Heart right ventricle (tissue), 16 donors: ENCODE measurements around the gene RPRD1B. TPM values are rescaled to one million over a fixed set of nuclear protein-coding genes. Genes with fewer than 3 reads are reported as not detected.
A peak's percentile ranks its signal among the peaks of the same experiment; 100 is the strongest.

Source experiments
- ATAC-seq, 8 donors: fragments of 200-7000 bp; cut with Tn5 transposase; one replicate each; pipeline ENCODE4 v1.9.1; 2020; ENCODE audit warnings: mild to moderate bottlenecking in 8 of 8, moderate library complexity in 8 of 8, moderate number of reproducible peaks in 1 of 8
- DNase-seq, 2 donors: peaks; one replicate each; pipeline ENCODE4 v3.0.0-alpha.2; 2020
- H3K27ac ChIP-seq, 10 donors: fragments of 200-600 bp; sonication (generic) in 2 of 10; one replicate each; pipeline versions ENCODE4 v1.5.0 to v1.8.0; 2020 to 2022; ENCODE audit warnings: mild to moderate bottlenecking in 3 of 10
- H3K27me3 ChIP-seq, 7 donors: fragments of 200-600 bp; one replicate each; pipeline ENCODE4 v1.8.0; 2021 to 2022; ENCODE audit warnings: mild to moderate bottlenecking in 2 of 7
- H3K36me3 ChIP-seq, 9 donors: fragments of 200-600 bp; sonication (generic) in 1 of 9; one replicate each; pipeline versions ENCODE4 v1.5.0 to v1.8.0; 2020 to 2022; ENCODE audit warnings: mild to moderate bottlenecking in 2 of 9
- H3K4me1 ChIP-seq, 9 donors: fragments of 200-600 bp; sonication (generic) in 1 of 9; one replicate each; pipeline versions ENCODE4 v1.5.0 to v1.8.0; 2020 to 2022; ENCODE audit warnings: mild to moderate bottlenecking in 4 of 9
- H3K4me3 ChIP-seq, 10 donors: fragments of 200-600 bp; sonication (generic) in 2 of 10; one replicate each; pipeline versions ENCODE4 v1.5.0 to v1.8.0; 2020 to 2022; ENCODE audit warnings: mild to moderate bottlenecking in 7 of 10, moderate library complexity in 2 of 10
- H3K9me3 ChIP-seq, 11 donors: fragments of 200-600 bp in 10 of 11; sonication (generic) in 2 of 11; one replicate each; pipeline versions ENCODE4 v1.5.0 to v1.8.0; 2013 to 2022; ENCODE audit warnings: mild to moderate bottlenecking in 2 of 11, control low read depth in 1 of 11, moderate library complexity in 1 of 11
- CTCF ChIP-seq, 9 donors: fragments of 200-600 bp; sonication (generic) in 2 of 9; IDR thresholded peaks; one replicate each; pipeline versions ENCODE4 v1.5.0 to v1.8.0; 2021 to 2022; ENCODE audit warnings: antibody characterized with exemption in 9 of 9, mild to moderate bottlenecking in 5 of 9, moderate library complexity in 1 of 9
- WGBS, 2 donors: extraction: QIAGEN DNeasy Blood & Tissue Kit; methylation state at CpG; one replicate each; pipeline ENCODE4 v1.1.7; 2013; ENCODE audit warnings: inconsistent platforms in 1 of 2; 5-methylcytosine and 5-hydroxymethylcytosine counted together
- intact Hi-C, 10 donors: fragments of 100-400 bp; cut with DNase I; formaldehyde crosslinking; loops; one replicate each; pipeline versions ENCODE4 v1.11.1 to v1.14.2; 2022
- polyA plus RNA-seq, 2 donors: library from polyadenylated mRNA; stranded (reverse); fragments of 200-250 nt; gene quantifications; one replicate each; pipeline ENCODE4 v1.2.3, GENCODE V29; 2013
- total RNA-seq, 10 donors: library from RNA; stranded (reverse); fragmentation: NEBNext Ultra II Directional in 3 of 10; extraction: Animal tissue kit (Norgen Biotek cat#: 25700) in 3 of 10; gene quantifications; one replicate each; pipeline versions ENCODE4 v1.2.1 to v1.2.4, GENCODE V29; 2021 to 2023
- donor health status: Arrhythmogenic right ventricular cardiomyopathy.
- donor health status: ischemic (EF 13 %, LVEDD 7.1; RV severe dilation, severe dysfunction).
- donor health status: healthy with polysubstance abuse.
- donor health status: DM: no; HTN: yes; CAD: no.
- donor health status: DM: no; HTN: no; CAD: no.
- donor health status: ischemic (EF 25% LVEDD 6.9; RV normal size, moderate dysfunction).
- donor health status: ischemic (EF 25% LVEDD 5.7; RV mildly dilated, moderate dysfunction).
- donor health status: healthy.
- donor health status: DM: yes; HTN: yes; CAD: no.
- donor health status: Ischemic cardiomyopathy.
- donor health status: ischemic (EF 35%, LVEDD 5.7; RV mildly dilated, moderate dysfunction).
- donor health status: nonischemic (EF 11% LVEDD 7.7; RV severe dilation, severe dysfunction).
- donor health status: DM: yes; HTN: yes; CAD: no.
- donor health status: PGD.
- donor health status: ischemic (EF 29% LVEDD 5.4; RV normal size, mild dysfunction).
- donor health status: nonischemic (EF 23%, LVEDD 6.1; RV moderate dilation, normal function).

Gene RPRD1B
- total and polyA plus RNA-seq, 12 donors: 10.4 to 78.1 (median 47.3) TPM

DNA sequence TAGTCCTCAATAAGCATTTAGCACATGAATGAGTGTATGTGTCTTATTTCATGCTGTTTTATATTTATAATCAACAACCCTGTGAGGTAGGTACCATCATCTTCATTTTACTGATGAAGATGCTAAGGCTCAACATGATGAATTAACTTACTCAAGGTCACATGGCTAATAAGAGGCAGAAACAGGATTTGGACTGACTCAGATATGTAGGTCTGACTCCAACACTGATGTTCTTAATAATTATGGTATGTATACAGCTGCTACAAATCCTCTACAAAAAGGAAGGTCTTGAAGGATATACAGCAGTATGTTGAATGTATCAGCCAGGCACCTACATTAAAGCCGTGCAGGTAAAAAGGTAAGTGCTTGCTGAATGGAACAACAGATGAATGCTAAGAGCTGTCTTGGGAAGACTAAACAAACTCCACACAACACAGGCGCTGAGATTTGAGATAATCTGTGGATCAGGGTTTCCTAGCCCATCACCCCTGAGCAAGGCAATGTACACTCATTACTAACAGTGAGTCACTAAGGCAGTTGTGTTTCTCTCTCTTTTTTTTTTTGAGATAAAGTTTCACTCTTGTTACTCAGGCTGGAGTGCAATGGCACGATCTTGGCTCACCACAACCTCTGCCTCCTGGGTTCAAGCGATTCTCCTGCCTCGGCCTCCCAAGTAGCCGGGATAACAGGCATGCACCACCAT lies 32.2 kb upstream of the RPRD1B start:
- no peak for TF ChIP-seq CTCF (IDR thresholded peaks at IDR 0.05)
- H3K4me1 ChIP-seq: peaks cover 0 to 11% (median under 1%) of the 10 kb centered on the region in 9 donors
- no peak for ATAC-seq
- H3K36me3 ChIP-seq: peaks cover 0 to 100% (median 51%) of the 10 kb centered on the region in 9 donors
- H3K27me3 ChIP-seq: no peaks in the 10 kb centered on the region
- no peak overlapping the region for H3K27ac ChIP-seq
- no peak for DNase-seq
- 90 to 96% methylated on average over 6 of the region's 6 CpGs for WGBS, 2 donors
- no peaks in the 10 kb centered on the region for H3K9me3 ChIP-seq
- no peak overlapping the region for H3K4me3 ChIP-seq
- intact Hi-C loops: no loop called here

- Histone ChIP-seq H3K27ac (no peak overlapping the region), H3K4me1 (peaks cover 0 to 11% (median 0%) of the 10 kb centered on the region in 9 donors), H3K27me3 (no peaks in the 10 kb centered on the region), H3K36me3 (peaks cover 0 to 97% (median 46%) of the 10 kb centered on the region in 9 donors), H3K9me3 (no peaks in the 10 kb centered on the region), H3K4me3 (no peak overlapping the region)
- DNase-seq: no peak
- intact Hi-C loops: no loop called here
- no peak for TF ChIP-seq CTCF (IDR thresholded peaks at IDR 0.05)
- ATAC-seq: peak in 2 of 8 donors; percentile 13 to 17
- 94 to 98% methylated on average over 4 of the region's 4 CpGs for WGBS, 2 donors
These were observed 31.6 kb upstream of the RPRD1B start for GRCh38 chr20:38001981-38002380.

GRCh38 chr20:38002422-38002821 lies 31.1 kb upstream of the RPRD1B start:
- no peak for TF ChIP-seq CTCF (IDR thresholded peaks at IDR 0.05)
- H3K4me1 ChIP-seq: peaks cover 0 to 11% (median 0%) of the 10 kb centered on the region in 9 donors
- H3K36me3 ChIP-seq: peaks cover 0 to 97% (median 42%) of the 10 kb centered on the region in 9 donors
- no peaks in the 10 kb centered on the region for H3K27me3 ChIP-seq
- H3K4me3 ChIP-seq: no peak overlapping the region
- 68 to 70% methylated on average over 8 of the region's 8 CpGs for WGBS, 2 donors
- no peaks in the 10 kb centered on the region for H3K9me3 ChIP-seq
- intact Hi-C loops: no loop called here
- ATAC-seq (no peak), DNase-seq (no peak)
- H3K27ac ChIP-seq: no peak overlapping the region

DNA sequence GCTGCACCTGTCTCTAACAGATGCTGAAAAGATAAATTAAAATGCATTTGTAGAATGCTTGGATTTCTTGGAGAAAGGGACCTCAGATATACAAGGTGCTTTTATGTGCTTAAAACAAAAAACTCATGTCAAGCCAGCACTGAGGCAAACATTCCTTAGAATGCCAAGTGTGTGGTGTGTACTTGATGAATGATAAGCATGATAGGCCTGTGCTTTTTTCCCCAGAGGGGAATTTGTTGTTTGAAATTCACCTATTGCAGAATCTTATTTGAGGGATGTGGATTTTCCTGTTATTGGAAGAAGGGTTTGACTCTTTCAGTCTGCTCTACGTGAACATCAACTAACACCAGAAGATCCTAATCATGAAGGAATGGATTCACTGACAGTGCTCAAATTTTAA lies 29.1 kb upstream of the RPRD1B start:
- no peak for TF ChIP-seq CTCF (IDR thresholded peaks at IDR 0.05)
- H3K4me3 ChIP-seq: no peak overlapping the region
- DNase-seq (no peak), ATAC-seq (no peak)
- H3K4me1 ChIP-seq: peaks cover 0 to 11% (median 0%) of the 10 kb centered on the region in 9 donors
- H3K36me3 ChIP-seq: peaks cover 0 to 90% (median 23%) of the 10 kb centered on the region in 9 donors
- H3K9me3 ChIP-seq: no peaks in the 10 kb centered on the region
- H3K27me3 ChIP-seq: no peaks in the 10 kb centered on the region
- intact Hi-C loops: no loop called here
- no peak overlapping the region for H3K27ac ChIP-seq
- 95 to 98% methylated on average over 1 of the region's 1 CpG for WGBS, 2 donors
